Left renal pelvis (tissue), 4 donors: ENCODE measurements around the gene THSD7B. TPM values are rescaled to one million over a fixed set of nuclear protein-coding genes. Genes with fewer than 3 reads are reported as not detected.
"Not testable (repeated sequence)": the region's sequence is repeated elsewhere in the genome, so short reads cannot be mapped to it uniquely, and the experiment has no call there.

Experiments
- DNase-seq, 4 donors: peaks; one replicate each; pipeline ENCODE4 v3.0.0-alpha.2; 2013; ENCODE audit warnings: low read depth in 4 of 4, low spot score in 3 of 4
- polyA plus RNA-seq, 4 donors: library from polyadenylated mRNA; unstranded; fragments of 120-200 nt; gene quantifications; one replicate each; pipeline ENCODE4 v1.2.1, GENCODE V29; 2013; ENCODE audit not compliant: insufficient read length in 4 of 4

The THSD7B gene, protein sequence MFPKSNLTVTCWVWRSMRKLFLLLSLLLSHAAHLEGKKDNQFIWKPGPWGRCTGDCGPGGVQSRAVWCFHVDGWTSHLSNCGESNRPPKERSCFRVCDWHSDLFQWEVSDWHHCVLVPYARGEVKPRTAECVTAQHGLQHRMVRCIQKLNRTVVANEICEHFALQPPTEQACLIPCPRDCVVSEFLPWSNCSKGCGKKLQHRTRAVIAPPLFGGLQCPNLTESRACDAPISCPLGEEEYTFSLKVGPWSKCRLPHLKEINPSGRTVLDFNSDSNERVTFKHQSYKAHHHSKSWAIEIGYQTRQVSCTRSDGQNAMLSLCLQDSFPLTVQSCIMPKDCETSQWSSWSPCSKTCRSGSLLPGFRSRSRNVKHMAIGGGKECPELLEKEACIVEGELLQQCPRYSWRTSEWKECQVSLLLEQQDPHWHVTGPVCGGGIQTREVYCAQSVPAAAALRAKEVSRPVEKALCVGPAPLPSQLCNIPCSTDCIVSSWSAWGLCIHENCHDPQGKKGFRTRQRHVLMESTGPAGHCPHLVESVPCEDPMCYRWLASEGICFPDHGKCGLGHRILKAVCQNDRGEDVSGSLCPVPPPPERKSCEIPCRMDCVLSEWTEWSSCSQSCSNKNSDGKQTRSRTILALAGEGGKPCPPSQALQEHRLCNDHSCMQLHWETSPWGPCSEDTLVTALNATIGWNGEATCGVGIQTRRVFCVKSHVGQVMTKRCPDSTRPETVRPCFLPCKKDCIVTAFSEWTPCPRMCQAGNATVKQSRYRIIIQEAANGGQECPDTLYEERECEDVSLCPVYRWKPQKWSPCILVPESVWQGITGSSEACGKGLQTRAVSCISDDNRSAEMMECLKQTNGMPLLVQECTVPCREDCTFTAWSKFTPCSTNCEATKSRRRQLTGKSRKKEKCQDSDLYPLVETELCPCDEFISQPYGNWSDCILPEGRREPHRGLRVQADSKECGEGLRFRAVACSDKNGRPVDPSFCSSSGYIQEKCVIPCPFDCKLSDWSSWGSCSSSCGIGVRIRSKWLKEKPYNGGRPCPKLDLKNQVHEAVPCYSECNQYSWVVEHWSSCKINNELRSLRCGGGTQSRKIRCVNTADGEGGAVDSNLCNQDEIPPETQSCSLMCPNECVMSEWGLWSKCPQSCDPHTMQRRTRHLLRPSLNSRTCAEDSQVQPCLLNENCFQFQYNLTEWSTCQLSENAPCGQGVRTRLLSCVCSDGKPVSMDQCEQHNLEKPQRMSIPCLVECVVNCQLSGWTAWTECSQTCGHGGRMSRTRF (N-terminal part only)
- 1 to 10 TPM; 1.2 to 5.0 (median 4.0) TPM for polyA plus RNA-seq

DNA sequence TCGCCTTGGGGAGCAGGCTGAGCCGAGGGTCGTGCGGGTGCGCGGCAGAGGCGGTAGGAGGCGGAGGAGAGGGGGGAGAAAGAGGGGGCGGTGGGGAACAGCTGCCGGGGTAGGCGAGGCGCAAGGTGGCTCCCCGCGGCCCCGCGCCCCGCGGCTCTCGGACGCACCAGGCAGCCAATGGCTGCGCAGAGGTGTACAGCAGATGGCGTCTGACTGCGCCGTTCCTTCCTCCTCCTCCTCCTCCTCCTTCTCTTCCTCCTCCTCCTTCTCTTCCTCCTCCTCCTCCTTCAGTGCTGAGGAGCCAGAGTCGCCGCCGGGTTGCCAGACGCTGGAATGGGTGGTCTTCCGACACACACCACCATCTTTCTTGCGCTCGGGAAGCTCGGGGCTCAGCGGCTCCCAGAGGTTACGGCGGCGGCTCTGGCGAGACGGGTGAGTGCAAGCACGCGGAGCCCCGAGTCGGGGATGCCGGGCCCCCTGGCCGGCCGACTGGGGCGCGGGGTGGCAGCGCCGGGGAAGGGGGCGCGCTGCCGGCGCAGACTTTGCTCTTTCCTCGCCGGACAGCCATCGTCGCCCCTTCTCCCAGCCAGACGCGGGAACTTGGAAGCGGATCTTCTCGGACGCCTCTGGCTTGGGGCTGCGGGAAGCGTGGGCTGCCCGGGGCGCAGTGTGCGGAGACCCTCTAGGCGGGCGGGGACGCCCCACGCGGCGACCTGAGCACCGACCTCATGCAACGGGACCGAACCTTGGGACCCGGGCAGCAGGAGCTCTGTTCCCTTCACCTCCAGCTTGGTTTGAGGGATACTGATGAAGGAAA is at the start of gene THSD7B:
THSD7B (plus strand) TSS at position 290 of the 817 bp plus-strand sequence. CDS start 116,634 bp downstream, outside the sequence.
- no peak for DNase-seq

DNA sequence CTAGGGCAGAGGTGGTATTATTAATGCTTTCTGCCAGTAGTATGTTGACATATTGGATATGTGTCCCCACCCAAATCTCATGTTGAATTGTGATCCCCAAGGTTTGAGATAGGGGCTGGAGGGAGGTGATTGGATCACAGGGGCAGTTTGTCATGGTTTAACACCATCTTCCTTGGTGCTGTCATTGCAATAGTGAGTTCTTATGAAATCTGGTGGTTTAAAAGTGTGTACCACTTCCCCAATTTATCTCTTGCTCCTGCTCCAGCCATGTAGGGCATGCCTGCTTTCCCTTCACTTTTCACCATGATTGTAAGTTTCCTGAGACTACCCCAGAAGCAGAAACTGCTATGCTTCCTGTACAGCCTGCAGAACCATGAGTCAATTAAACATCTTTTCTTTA is 47.1 kb upstream of the THSD7B start:
- DNase-seq, result no peak

DNA sequence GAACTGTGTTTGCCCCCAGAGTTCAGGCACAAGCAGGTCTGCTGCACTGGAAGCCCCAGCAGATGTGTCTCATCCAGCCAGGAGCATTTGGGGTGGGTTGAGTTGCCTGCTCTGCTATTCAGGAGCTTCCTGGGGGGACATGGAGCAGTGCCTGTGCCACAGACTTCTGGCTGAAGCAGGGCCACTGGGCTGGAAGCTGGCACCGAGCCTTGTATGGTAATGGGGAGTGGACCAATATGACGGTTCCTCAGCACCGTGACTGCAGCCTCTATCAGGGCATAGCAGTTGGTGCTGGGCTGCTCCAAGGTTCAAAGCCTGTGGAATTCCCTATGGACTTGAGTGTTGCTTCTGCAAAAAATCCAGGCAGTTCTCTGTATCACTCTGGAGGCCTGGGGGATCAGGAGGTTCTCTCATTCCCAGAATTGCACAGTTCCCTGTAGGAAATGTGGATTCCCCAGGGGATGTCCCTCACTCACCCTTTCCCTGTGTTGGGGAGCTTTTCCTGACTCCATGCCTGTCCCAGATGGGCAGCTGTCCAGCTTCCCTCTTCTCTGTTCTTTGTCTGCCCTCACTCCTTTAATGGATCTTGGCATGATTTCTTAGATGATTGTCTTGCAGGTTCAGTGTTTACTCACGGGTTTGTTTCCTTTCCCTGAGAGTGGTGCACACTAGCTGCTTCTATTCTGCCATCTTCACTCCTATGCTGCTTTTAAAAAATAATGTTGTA is 37.2 kb upstream of the THSD7B start:
- DNase-seq, result no peak

DNA sequence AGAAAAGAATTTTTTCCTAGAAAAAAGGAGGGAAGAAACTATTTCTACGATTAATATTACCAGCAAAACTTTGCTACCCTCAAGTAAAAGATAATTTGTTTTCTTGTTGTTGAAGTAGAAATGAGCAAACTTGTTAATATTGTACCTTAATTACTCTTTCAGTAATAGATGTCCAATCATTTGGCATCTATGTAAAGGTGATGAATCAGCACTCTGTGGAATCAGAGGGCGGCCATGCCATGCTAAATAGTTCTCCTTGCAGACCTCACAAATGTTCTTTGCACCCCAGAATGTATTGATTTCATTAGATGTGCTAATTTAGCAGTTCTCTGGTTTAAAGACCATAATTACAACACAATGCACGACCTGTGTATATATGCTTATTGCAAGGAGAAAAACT is 29.1 kb upstream of the THSD7B start:
- DNase-seq, result no peak

DNA sequence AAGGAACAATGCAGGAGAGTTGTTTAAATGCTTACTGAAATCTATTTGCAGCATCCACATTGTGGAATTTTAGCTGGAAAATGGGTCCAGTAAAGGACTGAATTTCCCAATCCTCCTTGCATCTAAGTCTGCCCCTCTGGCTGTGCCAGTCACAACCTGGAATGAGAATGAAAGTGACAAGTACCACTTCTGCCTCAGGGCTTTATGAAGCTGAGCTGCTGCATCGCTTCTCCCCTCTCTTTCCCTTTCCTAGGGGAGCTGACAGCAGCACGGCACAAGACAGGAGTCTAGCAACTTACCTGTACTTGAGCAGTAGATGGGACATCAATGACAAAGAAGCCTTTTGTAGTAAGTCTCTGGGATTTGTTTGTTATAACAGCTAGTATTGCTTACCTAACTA is 27.3 kb upstream of the THSD7B start:
- DNase-seq, result no peak

DNA sequence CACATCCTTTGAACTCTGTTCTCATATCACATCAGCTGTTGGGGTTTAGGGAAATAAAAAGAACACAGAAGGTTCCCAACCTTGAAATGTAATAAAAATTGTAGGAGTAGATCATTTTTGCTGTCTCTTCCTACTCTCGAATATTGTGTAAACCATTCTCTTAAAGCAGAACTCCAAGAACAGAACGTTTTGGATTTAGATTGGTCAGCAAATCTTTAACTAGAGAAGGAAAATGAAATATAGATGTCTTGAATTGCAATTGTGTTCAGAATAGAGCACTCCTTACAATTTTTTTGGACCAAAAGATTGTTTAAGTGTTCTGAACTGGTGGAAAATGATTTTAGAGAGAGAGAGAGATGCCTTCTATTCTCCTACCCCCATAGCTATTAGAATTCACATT is 23.9 kb upstream of the THSD7B start:
- no peak for DNase-seq

DNA sequence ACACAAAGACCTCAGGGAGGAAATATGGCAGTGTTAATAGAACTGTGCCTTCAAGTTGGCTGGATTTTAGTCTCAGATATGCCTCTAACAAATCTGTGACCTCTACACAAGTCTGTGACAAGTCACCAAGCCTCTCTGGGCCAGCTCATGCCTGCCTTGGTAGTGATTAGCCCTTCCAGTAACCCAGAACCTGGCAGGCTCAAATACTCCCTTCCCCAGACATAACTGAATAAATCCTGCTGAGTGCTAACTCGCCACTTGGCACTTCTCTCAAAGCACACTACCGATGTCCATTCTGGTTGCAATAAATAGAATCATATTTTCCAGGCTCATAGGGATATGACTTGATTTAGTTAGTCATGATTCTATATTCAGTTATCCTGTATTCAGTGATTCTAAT is 15.3 kb upstream of the THSD7B start:
- DNase-seq, result no peak

DNA sequence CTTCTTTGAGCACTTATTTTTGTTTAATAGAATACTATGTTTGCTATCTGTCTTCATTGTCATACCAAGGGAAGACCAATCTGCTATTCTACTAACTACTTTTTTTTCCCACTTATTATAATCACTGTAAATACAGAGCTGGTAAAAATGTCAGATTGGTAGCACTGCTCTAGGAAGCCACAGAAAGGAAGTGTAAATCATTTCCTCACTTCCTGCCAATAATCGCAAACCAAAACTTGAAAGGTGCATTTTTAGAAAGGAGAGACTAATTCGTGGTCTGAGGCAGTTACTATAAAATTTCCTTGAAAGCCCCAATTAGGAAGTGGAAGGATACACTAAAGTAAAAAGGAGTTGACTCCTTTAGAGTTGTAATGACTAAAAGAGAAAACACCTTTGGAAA is 13.9 kb upstream of the THSD7B start:
- no peak for DNase-seq

DNA sequence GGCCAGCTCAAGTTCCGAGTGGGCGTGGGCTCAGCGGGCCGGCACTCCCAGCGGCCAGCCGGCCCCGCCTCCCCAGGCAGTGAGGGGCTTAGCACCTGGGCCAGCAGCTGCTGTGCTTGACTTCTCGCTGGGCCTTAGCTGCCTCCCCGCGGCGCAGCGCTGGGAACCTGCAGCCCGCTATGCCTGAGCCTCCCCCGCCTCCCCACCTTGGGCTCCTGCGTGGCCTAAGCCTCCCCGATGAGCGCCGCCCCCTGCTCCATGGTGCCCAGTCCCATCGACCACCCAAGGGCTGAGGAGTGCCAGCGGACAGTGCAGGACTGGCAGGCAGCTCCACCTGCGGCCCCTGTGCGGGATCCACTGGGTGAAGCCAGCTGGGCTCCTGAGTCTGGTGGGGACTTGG is 6.8 kb upstream of the THSD7B start:
- not testable (repeated sequence) for DNase-seq

DNA sequence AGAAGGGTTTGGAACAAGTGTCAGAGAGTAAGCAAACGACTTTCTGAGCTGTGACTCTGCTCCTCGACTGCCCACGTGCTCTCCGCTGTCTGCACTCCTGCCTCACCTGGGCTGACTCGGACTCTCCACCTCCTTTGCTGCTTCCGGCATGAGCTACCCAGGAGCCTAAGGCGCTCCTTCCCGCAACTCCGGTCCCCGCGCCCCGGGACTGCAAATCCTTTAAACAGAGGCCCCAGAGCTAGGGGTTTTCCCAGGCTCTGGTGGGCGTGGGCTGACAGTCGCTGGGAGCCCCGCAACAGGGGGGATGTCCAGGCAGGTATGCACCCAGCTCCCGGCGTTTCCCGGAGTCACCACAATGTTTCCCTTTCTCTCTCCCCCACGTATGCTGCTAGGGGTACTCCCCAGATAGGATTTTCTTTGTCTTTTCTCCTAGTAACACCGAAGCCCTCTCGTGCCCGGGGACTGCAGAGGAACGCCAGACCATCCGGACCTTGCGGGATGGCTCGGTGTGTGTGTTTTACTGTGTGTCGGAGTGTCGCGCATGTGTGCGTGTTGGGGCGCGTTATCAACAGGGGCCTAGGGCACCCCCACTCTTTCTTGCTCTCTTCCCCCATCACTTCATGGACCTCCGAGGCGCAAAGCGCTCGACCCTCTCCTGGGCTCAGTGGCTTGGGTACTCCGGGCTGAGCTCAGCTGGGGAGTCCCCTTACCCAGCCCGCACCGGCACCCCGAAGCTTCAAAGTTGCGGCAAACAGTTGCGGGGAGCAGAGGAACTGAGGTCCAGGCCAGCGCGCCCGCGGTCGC is 691 bp upstream of the THSD7B start:
- DNase-seq, result no peak

DNA sequence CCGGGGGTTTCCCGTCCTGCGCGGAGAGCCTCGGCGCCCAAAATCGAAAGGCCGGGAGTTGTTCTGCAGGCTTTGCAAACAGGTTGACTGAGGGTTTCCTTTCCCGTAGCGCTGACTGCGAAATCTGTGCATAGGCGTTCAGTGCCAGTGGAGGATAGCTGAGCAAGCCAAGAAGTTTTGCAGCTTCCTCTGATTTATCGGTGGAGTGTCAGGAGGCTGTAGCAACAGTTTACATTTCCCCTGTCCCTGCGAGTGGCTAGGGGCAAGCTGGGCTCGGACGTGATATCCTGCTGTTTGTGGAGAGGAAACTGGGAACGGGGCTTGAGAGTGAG is 694 bp downstream of the THSD7B start:
- DNase-seq, result no peak

DNA sequence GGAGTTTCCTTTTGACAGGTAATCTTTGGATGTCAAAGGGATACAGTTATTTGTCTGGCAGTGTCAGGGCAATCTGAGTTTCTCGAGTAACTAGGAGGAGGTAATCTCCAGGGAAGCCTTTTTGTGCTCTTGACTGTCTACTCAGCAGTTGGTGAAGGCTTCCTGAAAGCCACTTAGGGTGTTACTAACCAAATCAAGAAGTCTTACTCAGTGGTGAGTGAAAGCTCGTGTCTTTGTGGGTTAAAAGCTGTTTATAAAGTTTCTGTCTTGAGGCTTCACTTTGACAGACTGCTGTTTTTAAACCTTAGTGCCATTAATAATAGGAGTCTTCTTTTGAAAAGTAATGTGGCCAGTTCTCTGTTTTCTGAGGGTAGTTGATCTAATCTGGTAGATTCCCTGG is 1.7 kb downstream of the THSD7B start:
- no peak for DNase-seq

DNA sequence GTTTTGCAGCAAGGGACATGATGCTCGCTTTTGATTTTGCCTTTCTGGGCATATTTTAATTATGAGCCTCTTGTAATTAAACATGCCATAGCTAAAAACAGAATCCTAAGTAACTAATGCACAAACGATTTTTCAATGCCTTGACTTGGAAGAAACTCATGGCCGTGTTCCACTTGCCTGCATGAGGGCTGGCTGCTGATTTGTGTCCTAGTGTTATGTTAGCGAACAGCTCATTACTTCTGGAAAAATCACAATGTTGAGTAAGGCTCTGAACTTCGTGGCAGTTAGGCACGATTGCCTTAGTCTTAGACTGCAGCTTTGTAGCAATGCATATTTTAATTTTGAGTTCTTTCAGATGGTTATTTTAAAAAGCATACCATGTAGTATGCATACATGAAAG is 4.5 kb downstream of the THSD7B start:
- DNase-seq, result no peak

DNA sequence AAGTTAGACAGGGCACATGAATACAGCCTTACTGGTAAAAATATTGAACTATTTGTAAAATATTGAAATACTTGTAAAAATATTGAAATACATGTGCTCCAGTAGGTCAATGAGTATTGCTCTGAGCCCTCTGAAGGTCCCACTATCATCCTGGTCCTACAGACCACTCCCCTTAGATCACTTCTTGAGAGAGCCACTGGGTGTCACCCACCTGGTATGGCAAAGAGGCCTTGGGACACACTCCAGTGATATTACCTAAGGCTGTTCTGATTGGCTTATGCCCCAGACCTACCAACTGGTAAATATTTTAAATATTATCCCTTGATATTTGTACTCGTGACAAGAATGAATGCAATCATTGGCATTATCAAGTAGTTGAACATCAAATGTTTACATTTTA is 5.0 kb downstream of the THSD7B start:
- DNase-seq, result no peak

DNA sequence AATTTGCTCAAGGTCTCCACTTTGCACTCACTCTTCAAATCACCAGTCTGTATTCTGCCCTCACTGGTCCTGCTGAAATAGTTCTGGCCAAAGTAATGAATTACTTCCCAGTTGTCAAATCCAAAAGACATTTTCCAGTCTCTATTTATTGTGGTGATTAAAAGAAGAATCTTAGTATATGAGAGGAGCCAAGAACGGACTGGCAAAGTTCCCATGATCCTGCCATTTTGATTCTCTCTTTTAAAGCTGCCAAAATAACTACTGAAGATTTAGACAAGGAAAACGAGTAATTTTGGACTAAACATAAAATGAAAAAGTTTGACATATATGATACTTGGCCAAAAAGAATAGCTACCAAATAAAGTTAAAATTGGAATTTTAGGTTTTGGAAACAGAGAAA is 12.0 kb downstream of the THSD7B start:
- no peak for DNase-seq

DNA sequence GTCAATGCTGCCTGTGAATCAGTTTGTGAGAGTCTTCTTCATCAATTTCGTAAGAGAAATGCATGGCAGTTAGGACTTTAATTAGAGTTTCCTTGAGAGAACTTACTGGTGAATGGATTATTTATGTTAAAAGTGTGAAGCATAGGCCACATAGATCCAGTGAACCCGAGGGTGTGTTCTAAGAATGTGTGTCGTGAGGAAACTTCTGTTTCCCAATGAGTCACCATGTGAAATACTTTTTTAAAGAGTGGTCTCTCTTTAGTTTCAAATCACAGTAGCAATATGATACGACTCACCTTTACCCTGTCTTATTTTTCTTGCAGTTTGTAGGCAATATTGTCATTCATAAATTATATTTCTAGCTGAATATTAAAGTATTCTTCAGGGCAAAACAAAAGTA is 18.5 kb downstream of the THSD7B start:
- DNase-seq, result no peak

DNA sequence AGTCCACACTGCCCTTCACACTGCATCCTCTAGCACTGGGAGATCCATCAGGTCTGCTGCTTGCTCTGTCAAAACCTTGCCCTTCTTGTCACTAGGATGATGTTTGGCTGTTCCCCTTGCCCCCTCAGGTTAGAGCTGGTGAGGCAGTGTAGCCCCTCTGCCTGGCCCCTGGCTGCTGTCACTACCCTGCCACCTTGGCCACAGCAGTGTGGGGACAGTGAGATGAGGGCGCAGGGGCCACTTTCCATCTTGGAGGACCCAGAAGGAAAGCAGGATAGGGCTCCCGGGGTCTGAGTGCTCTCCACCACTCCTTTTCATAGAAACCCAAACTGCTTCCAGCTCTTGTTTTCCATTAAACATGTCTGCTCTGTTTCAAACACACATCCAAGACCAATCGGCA is 19.9 kb downstream of the THSD7B start:
- DNase-seq, result no peak

DNA sequence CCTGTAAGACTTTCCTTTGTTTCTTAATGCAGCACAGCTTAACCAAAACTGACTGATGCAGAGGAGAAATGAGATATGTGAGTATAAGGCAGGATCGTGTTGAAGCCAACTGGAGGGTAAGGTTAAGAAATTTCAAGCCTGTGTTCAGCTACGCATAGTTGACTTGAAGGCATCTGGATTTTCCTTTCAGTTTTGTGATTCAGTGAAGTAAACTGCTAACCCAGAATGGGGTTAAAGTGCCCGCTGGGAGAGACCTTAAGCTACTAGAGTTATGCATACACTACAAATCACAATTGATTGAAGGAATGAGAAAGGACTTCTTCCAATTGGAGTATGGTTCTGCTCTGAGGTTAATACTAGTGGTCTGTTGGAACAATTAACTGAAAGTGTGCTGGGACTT is 22.6 kb downstream of the THSD7B start:
- no peak for DNase-seq

DNA sequence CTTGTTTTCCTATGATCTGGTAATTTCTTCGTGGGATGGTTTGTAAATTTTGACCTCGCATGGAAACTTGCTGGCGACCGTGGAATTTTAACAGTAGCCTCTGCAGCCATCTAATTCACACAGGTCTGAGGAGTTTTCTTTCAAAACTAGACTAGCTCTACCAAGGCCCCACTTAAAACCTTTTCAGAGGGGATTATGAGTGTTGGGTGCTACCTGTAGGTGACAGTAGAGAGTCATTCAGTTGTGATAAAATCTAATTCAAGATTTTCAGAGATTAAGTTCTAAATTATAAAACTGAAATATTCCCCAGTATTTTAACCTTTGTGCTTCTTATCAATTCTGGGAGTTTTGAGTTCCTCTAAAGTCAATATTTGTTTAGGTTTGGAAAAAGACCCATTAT is 31.0 kb downstream of the THSD7B start:
- DNase-seq, result no peak
